Keratinocyte (primary cell): ENCODE data around the gene AXL. TPM values are rescaled to one million over a fixed set of nuclear protein-coding genes. Genes with fewer than 3 reads are reported as not detected.

Source experiments
- DNase-seq: peaks from one replicate; pipeline ENCODE4 v3.0.0-alpha.2; 2011; ENCODE audit warnings: low read depth, missing footprints, low spot score
- FAIRE-seq: peaks from 2 replicates; lab custom pipeline; 2011; peaks lifted over from hg19 to GRCh38; lab: Jason Lieb, UNC
- H2AFZ ChIP-seq: 2 replicates; pipeline ENCODE4 v1.6.0; 2012; ENCODE audit warnings: low read length, control low read depth, inconsistent platforms; ENCODE audit not compliant: control insufficient read depth
- H3K27ac ChIP-seq: 2 replicates; pipeline ENCODE4 v1.5.1; 2011; ENCODE audit warnings: low read length; ENCODE audit not compliant: control insufficient read depth, insufficient read depth
- H3K27me3 ChIP-seq: 3 replicates; pipeline ENCODE4 v1.6.0; 2011; ENCODE audit warnings: low read length; ENCODE audit not compliant: control insufficient read depth, insufficient read depth; ENCODE audit errors: extremely low read depth
- H3K36me3 ChIP-seq, 2 experiments: 2 replicates in 1 of 2; 3 replicates in 1 of 2; pipeline ENCODE4 v1.5.1; 2011; ENCODE audit warnings: low read length in 2 of 2, mild to moderate bottlenecking in 1 of 2; ENCODE audit not compliant: control insufficient read depth in 2 of 2, insufficient read depth in 2 of 2; ENCODE audit errors: extremely low read depth in 1 of 2
- H3K4me1 ChIP-seq: 3 replicates; pipeline ENCODE4 v1.5.1; 2011; ENCODE audit warnings: low read length; ENCODE audit not compliant: control insufficient read depth, insufficient read depth; ENCODE audit errors: extremely low read depth
- H3K4me2 ChIP-seq: 3 replicates; pipeline ENCODE4 v1.6.0; 2011; ENCODE audit warnings: low read depth, low read length; ENCODE audit not compliant: control insufficient read depth, insufficient read depth; ENCODE audit errors: extremely low read depth
- H3K4me3 ChIP-seq, 3 experiments: fragments of 200-600 bp in 1 of 3; sonication (generic) in 1 of 3; 2 replicates in 2 of 3; 3 replicates in 1 of 3; pipeline ENCODE4 v1.5.1; 2011 to 2016; ENCODE audit warnings: low read length in 3 of 3, mild to moderate bottlenecking in 3 of 3, control low read depth in 2 of 3, inconsistent platforms in 1 of 3, low read depth in 1 of 3, mixed read lengths in 1 of 3, mixed run types in 1 of 3, moderate library complexity in 1 of 3; ENCODE audit not compliant: control insufficient read depth in 2 of 3, insufficient read depth in 2 of 3; ENCODE audit errors: extremely low read depth in 1 of 3
- H3K79me2 ChIP-seq: 2 replicates; pipeline ENCODE4 v1.6.0; 2012; ENCODE audit warnings: low read length; ENCODE audit not compliant: control insufficient read depth, insufficient read depth
- H3K9ac ChIP-seq: 3 replicates; pipeline ENCODE4 v1.6.0; 2011; ENCODE audit warnings: low read length; ENCODE audit not compliant: control insufficient read depth, insufficient read depth; ENCODE audit errors: extremely low read depth
- H3K9me1 ChIP-seq: 3 replicates; pipeline ENCODE4 v1.6.0; 2011; ENCODE audit warnings: low read length; ENCODE audit not compliant: control insufficient read depth, insufficient read depth; ENCODE audit errors: extremely low read depth
- H3K9me3 ChIP-seq: 2 replicates; pipeline ENCODE4 v1.5.1; 2012; ENCODE audit warnings: low read depth, low read length; ENCODE audit not compliant: control insufficient read depth
- H4K20me1 ChIP-seq: 3 replicates; pipeline ENCODE4 v1.6.0; 2011; ENCODE audit warnings: low read length; ENCODE audit not compliant: control insufficient read depth, insufficient read depth; ENCODE audit errors: extremely low read depth
- EZH2 ChIP-seq: IDR thresholded peaks from one replicate; pipeline ENCODE4 v1.6.1; 2012; ENCODE audit warnings: inconsistent platforms, mild to moderate bottlenecking, low read length, moderate library complexity
- dilution Hi-C: fragments of 300-500 bp; cut with MboI; formaldehyde crosslinking; loops from one replicate; pipeline ENCODE4 v1.7.0; 2020; ENCODE audit warnings: low sequenced_read_pairs; ENCODE audit not compliant: extremely low pct_ligation_motif_present
- polyA plus RNA-seq, 5 experiments: library from polyadenylated mRNA; depleted of rRNA in 3 of 5; stranded (reverse) in 3 of 5; stranded (forward) in 1 of 5; unstranded in 1 of 5; fragments of >200 nt; gene quantifications; 1 replicate in 1 of 5; 2 replicates in 3 of 5; 3 replicates in 1 of 5; pipeline versions ENCODE4 v1.2.1 to v1.2.3, GENCODE V29; 2011 to 2012; ENCODE audit warnings: missing spikeins in 2 of 5, low read depth in 1 of 5, low replicate concordance in 1 of 5
- TF ChIP-seq, protein P1 (sequence below), 3 experiments: IDR thresholded peaks in 1 of 3; conservative IDR thresholded peaks in 1 of 3; optimal IDR thresholded peaks in 1 of 3; 2 replicates in 2 of 3; 3 replicates in 1 of 3; pipeline versions ENCODE3 to v1.5.1; 2011; ENCODE audit warnings: low read length in 3 of 3, mild to moderate bottlenecking in 3 of 3, moderate library complexity in 2 of 3, control low read depth in 1 of 3, inconsistent platforms in 1 of 3; ENCODE audit not compliant: insufficient read depth in 2 of 3; ENCODE audit errors: extremely low read depth in 1 of 3

The AXL gene
- polyA plus RNA-seq, 1 donor (not counting 4 experiments of a cell fraction or from before 2014, with no cell fraction given) = 21.7 TPM

DNA sequence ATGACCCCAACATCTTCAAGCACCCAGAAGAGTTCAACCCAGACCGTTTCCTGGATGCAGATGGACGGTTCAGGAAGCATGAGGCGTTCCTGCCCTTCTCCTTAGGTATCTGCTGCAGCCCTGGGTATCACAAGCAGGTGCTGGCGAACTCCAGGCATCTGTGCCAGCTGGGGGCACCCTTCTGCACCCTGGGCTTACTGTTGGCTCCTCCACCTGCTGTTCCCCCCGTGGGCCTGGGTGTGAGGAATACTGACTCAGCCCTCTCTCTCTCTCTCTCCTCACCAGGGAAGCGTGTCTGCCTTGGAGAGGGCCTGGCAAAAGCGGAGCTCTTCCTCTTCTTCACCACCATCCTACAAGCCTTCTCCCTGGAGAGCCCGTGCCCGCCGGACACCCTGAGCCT lies 13.0 kb upstream of the AXL start:
- DNase-seq = no peak

DNA sequence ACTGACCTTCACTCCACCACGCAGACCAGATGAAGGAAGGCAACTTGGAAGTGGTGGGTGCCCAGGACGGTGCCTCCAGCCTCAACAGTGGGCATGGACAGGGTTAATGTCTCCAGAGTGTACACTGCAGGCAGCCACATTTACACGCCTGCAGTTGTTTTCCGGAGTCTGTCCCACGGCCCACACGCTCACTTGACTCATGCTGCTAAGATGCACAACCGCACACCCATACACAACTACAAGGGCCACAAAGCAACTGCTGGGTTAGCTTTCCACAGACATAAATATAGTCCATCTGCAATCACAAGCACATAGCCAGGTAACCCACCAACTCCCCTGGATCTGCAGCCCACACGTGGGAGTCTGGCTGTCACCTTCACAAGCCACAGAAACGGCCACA lies 12.6 kb upstream of the AXL start:
- no peak overlapping the region for H2AFZ ChIP-seq
- dilution Hi-C loops = no loop called here
- no peak overlapping the region for H3K9ac ChIP-seq
- no peaks in the 10 kb centered on the region for H4K20me1 ChIP-seq
- no peak for TF ChIP-seq EZH2
- TF ChIP-seq, protein P1, sequence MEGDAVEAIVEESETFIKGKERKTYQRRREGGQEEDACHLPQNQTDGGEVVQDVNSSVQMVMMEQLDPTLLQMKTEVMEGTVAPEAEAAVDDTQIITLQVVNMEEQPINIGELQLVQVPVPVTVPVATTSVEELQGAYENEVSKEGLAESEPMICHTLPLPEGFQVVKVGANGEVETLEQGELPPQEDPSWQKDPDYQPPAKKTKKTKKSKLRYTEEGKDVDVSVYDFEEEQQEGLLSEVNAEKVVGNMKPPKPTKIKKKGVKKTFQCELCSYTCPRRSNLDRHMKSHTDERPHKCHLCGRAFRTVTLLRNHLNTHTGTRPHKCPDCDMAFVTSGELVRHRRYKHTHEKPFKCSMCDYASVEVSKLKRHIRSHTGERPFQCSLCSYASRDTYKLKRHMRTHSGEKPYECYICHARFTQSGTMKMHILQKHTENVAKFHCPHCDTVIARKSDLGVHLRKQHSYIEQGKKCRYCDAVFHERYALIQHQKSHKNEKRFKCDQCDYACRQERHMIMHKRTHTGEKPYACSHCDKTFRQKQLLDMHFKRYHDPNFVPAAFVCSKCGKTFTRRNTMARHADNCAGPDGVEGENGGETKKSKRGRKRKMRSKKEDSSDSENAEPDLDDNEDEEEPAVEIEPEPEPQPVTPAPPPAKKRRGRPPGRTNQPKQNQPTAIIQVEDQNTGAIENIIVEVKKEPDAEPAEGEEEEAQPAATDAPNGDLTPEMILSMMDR (optimal IDR thresholded peaks at IDR 0.05 in 1 of 3, IDR thresholded peaks at IDR 0.05 in 1 of 3, conservative IDR thresholded peaks at IDR 0.05 in 1 of 3; ENCODE audit: extremely low read depth in 1 of 3, insufficient read depth in 2 of 3, low read length in 3 of 3) = no peak
- H3K9me1 ChIP-seq = no peaks in the 10 kb centered on the region
- no peaks in the 10 kb centered on the region for H3K4me1 ChIP-seq
- H3K27ac ChIP-seq = no peak overlapping the region
- FAIRE-seq (no peak), DNase-seq (no peak)
- H3K4me2 ChIP-seq = no peak overlapping the region
- no peaks in the 10 kb centered on the region for H3K27me3 ChIP-seq
- peaks cover 12 to 16% of the 10 kb centered on the region in 2 experiments for H3K36me3 ChIP-seq
- H3K4me3 ChIP-seq = no peak overlapping the region
- H3K9me3 ChIP-seq = no peaks in the 10 kb centered on the region
- H3K79me2 ChIP-seq = no peaks in the 10 kb centered on the region

More for the DNA sequence above, 13.0 kb upstream of the AXL start:
- Histone ChIP-seq H4K20me1 (no peaks in the 10 kb centered on the region), H2AFZ (no peak overlapping the region), H3K4me2 (no peak overlapping the region), H3K9ac (no peak overlapping the region), H3K9me1 (no peaks in the 10 kb centered on the region), H3K27ac (no peak overlapping the region), H3K79me2 (no peaks in the 10 kb centered on the region), H3K36me3 (peaks cover 12 to 16% of the 10 kb centered on the region in 2 experiments), H3K27me3 (no peaks in the 10 kb centered on the region), H3K4me3 (no peak overlapping the region), H3K9me3 (no peaks in the 10 kb centered on the region), H3K4me1 (no peaks in the 10 kb centered on the region)
- dilution Hi-C loops = no loop called here
- TF ChIP-seq, protein P1 (optimal IDR thresholded peaks at IDR 0.05 in 1 of 3, IDR thresholded peaks at IDR 0.05 in 1 of 3, conservative IDR thresholded peaks at IDR 0.05 in 1 of 3; ENCODE audit: extremely low read depth in 1 of 3, insufficient read depth in 2 of 3, low read length in 3 of 3) = peak in 1 of 3 experiments; percentile 40
- no peak for TF ChIP-seq EZH2
- no peak for FAIRE-seq
